Body of pancreas (tissue), 4 donors: Measurements from ENCODE around the gene EML6.

ENCODE experiments used
- CTCF ChIP-seq, 7 experiments: fragments of 450-650 bp in 4 of 7; fragments of 200-600 bp in 3 of 7; sonication (generic) in 3 of 7; IDR thresholded peaks; one replicate each; pipeline ENCODE4 v1.5.1; 2016 to 2019; ENCODE audit warnings: antibody characterized with exemption in 7 of 7
- POLR2A ChIP-seq, 3 donors: fragments of 450-650 bp; IDR thresholded peaks; one replicate each; pipeline ENCODE4 v1.6.1; 2016; ENCODE audit warnings: antibody characterized with exemption in 3 of 3, mild to moderate bottlenecking in 2 of 3

GRCh38 chr2:54950811-54951210 is 227.3 kb downstream of the EML6 start:
- TF ChIP-seq POLR2A (IDR thresholded peaks at IDR 0.05) (no peak), CTCF (IDR thresholded peaks at IDR 0.05) (no peak)
